PC-3 (cell line): ENCODE measurements around the gene CD276. TPM values are rescaled to one million over a fixed set of nuclear protein-coding genes. Genes with fewer than 3 reads are reported as not detected.
"Not testable (repeated sequence)": the region's sequence is repeated elsewhere in the genome, so short reads cannot be mapped to it uniquely, and the experiment has no call there.

Experiments used
- ATAC-seq: fragments of 200-7000 bp; cut with Tn5 transposase; 2 replicates; pipeline ENCODE4 v1.9.1; 2020; ENCODE audit warnings: mild to moderate bottlenecking, moderate library complexity
- BruUV-seq: library from RNA; stranded (reverse); fragments of 400-500 nt; replicated peaks from 2 replicates; lab custom pipeline; 2021; lab: Mats Ljungman, UMichigan
- CTCF ChIA-PET: fragments of 300-600 bp; sonication (Branson Sonifier 250); formaldehyde crosslinking; loops from one replicate; lab custom pipeline; 2022; ENCODE audit warnings: antibody characterized with exemption; lab: Charles Lee
- POLR2A ChIA-PET: fragments of 300-600 bp; sonication (Branson Sonifier 250); formaldehyde crosslinking; loops from one replicate; lab custom pipeline; 2022; ENCODE audit warnings: antibody characterized with exemption; ENCODE audit not compliant: unreplicated experiment; lab: Charles Lee
- DNase-seq: peaks from one replicate; pipeline ENCODE4 v3.0.0-alpha.2; 2015
- H2AFZ ChIP-seq: fragments of 300-600 bp; sonication (generic); 2 replicates; pipeline ENCODE4 v1.6.0; 2016; ENCODE audit warnings: antibody characterized with exemption, low read length
- H3F3A ChIP-seq: fragments of 300-600 bp; sonication (generic); one replicate; pipeline ENCODE4 v1.6.0; 2017; ENCODE audit warnings: antibody characterized with exemption, low read length, control low read depth, mild to moderate bottlenecking; ENCODE audit not compliant: unreplicated experiment
- H3K27ac ChIP-seq: fragments of 300-600 bp; sonication (generic); 2 replicates; pipeline ENCODE4 v1.5.1; 2016; ENCODE audit warnings: mild to moderate bottlenecking, low read length
- H3K27me3 ChIP-seq: fragments of 300-600 bp; sonication (generic); 2 replicates; pipeline ENCODE4 v1.6.1; 2016; ENCODE audit warnings: low read length, mixed read lengths
- H3K36me3 ChIP-seq: fragments of 300-600 bp; sonication (generic); 2 replicates; pipeline ENCODE4 v1.6.1; 2016; ENCODE audit warnings: low read depth, mixed run types, low read length, mixed read lengths
- H3K4me1 ChIP-seq: fragments of 300-600 bp; sonication (generic); 2 replicates; pipeline ENCODE4 v1.5.1; 2016; ENCODE audit warnings: low read length; ENCODE audit not compliant: insufficient read depth
- H3K4me2 ChIP-seq: fragments of 300-600 bp; sonication (generic); 2 replicates; pipeline ENCODE4 v1.6.0; 2016; ENCODE audit warnings: low read length
- H3K4me3 ChIP-seq: fragments of 300-600 bp; sonication (generic); 2 replicates; pipeline ENCODE4 v1.5.1; 2016; ENCODE audit warnings: mild to moderate bottlenecking, low read length, mixed read lengths
- H3K79me2 ChIP-seq: fragments of 300-600 bp; sonication (generic); 2 replicates; pipeline ENCODE4 v1.6.1; 2017; ENCODE audit warnings: low read length, mixed read lengths
- H3K9ac ChIP-seq: fragments of 300-600 bp; sonication (generic); 2 replicates; pipeline ENCODE4 v1.6.0; 2016; ENCODE audit warnings: mild to moderate bottlenecking, low read length
- H3K9me2 ChIP-seq: fragments of 300-600 bp; sonication (generic); replicated peaks from 2 replicates; pipeline ENCODE4 v1.6.1; 2016; ENCODE audit warnings: mixed run types, low read length, mixed read lengths
- H3K9me3 ChIP-seq: fragments of 300-600 bp; sonication (generic); 2 replicates; pipeline ENCODE4 v1.6.1; 2016; ENCODE audit warnings: low read length, mixed read lengths
- H4K20me1 ChIP-seq: fragments of 300-600 bp; sonication (generic); 2 replicates; pipeline ENCODE4 v1.6.1; 2016; ENCODE audit warnings: low read length, mixed read lengths
- CTCF ChIP-seq: fragments of 300-600 bp; sonication (generic); conservative IDR thresholded peaks from 2 replicates; pipeline ENCODE4 v1.5.1; 2017; ENCODE audit warnings: antibody characterized with exemption, low read depth, mild to moderate bottlenecking, low read length
- EZH2 ChIP-seq: fragments of 300-600 bp; sonication (generic); IDR thresholded peaks from one replicate; pipeline ENCODE4 v1.6.1; 2017; ENCODE audit warnings: antibody characterized with exemption, mild to moderate bottlenecking, low read length; ENCODE audit not compliant: unreplicated experiment
- EZH2phosphoT487 ChIP-seq: fragments of 300-600 bp; sonication (generic); IDR thresholded peaks from 2 replicates; pipeline ENCODE4 v1.6.1; 2018; ENCODE audit warnings: mild to moderate bottlenecking, antibody characterized with exemption, low read length, borderline replicate concordance
- intact Hi-C: fragments of 100-400 bp; cut with micrococcal nuclease; formaldehyde crosslinking; loops from 2 replicates; pipeline ENCODE4 v1.9.0; 2023
- total RNA-seq: library from RNA; depleted of rRNA; stranded (reverse); fragments of >200 nt; gene quantifications from 2 replicates; pipeline ENCODE4 v1.2.3, GENCODE V29; 2014

Gene CD276
- total RNA-seq, 1 experiment from 2014 or later = 85.3 TPM

- H2AFZ ChIP-seq, H3K9me3 ChIP-seq, H3K4me2 ChIP-seq, BruUV-seq, H3K27me3 ChIP-seq, H3K27ac ChIP-seq, H3K4me3 ChIP-seq, H3F3A ChIP-seq, H3K9ac ChIP-seq, H3K79me2 ChIP-seq, H4K20me1 ChIP-seq, DNase-seq, H3K4me1 ChIP-seq, H3K9me2 ChIP-seq, ATAC-seq, POLR2A ChIA-PET, intact Hi-C loops: not testable (repeated sequence)
- CTCF ChIA-PET = interaction anchor here (0.5 to 1.7 kb wide), 4 partner anchors 9 to 68 kb away, joined by 3 to 9 read pairs (median 4); no protein-coding TSS in a partner anchor
- H3K36me3 ChIP-seq = peaks cover 15% of the 10 kb centered on the region
Measured at GRCh38 chr15:73704142-73704868, 20.1 kb downstream of the CD276 start.

GRCh38 chr15:73704869-73705645 lies 20.9 kb downstream of the CD276 start:
- DNase-seq = peak; percentile 68
- Histone ChIP-seq H3K27me3 (no peaks in the 10 kb centered on the region), H3F3A (no peaks in the 10 kb centered on the region), H4K20me1 (no peaks in the 10 kb centered on the region), H3K9ac (no peak overlapping the region), H3K79me2 (no peaks in the 10 kb centered on the region), H3K9me3 (no peaks in the 10 kb centered on the region), H3K36me3 (peaks cover 13% of the 10 kb centered on the region), H3K27ac (no peak overlapping the region), H3K9me2 (no peaks in the 10 kb centered on the region), H2AFZ (no peak overlapping the region), H3K4me1 (no peaks in the 10 kb centered on the region), H3K4me3 (no peak overlapping the region), H3K4me2 (no peak overlapping the region)
- peak; percentile 85 for ATAC-seq
- ChIA-PET CTCF (interaction anchor here (0.5 to 1.7 kb wide), 4 partner anchors 10 to 69 kb away, joined by 3 to 9 read pairs (median 4); no protein-coding TSS in a partner anchor), POLR2A (no interaction called here)
- BruUV-seq = no TSS peak
- TF ChIP-seq EZH2 (no peak), CTCF (peak; percentile 87)
- intact Hi-C loops = no loop called here

GRCh38 chr15:73708691-73709090 lies 24.5 kb downstream of the CD276 start:
- no peaks in the 10 kb centered on the region for H3K27me3 ChIP-seq
- no TSS peak for BruUV-seq
- H3K36me3 ChIP-seq = peaks cover 20% of the 10 kb centered on the region
- H3K4me1 ChIP-seq = no peaks in the 10 kb centered on the region
- DNase-seq (no peak), ATAC-seq (no peak)
- ChIA-PET CTCF (no interaction called here), POLR2A (no interaction called here)
- no peaks in the 10 kb centered on the region for H3K9me2 ChIP-seq
- no peaks in the 10 kb centered on the region for H3K9me3 ChIP-seq
- H2AFZ ChIP-seq = no peak overlapping the region
- H3K4me3 ChIP-seq = no peak overlapping the region
- no peak overlapping the region for H3K4me2 ChIP-seq
- no peak overlapping the region for H3K9ac ChIP-seq
- H3K79me2 ChIP-seq = no peaks in the 10 kb centered on the region
- no peaks in the 10 kb centered on the region for H4K20me1 ChIP-seq
- TF ChIP-seq EZH2phosphoT487 = no peak
- no peak for TF ChIP-seq EZH2
- TF ChIP-seq CTCF = no peak
- no peaks in the 10 kb centered on the region for H3F3A ChIP-seq
- no peak overlapping the region for H3K27ac ChIP-seq
- intact Hi-C loops = no loop called here
